NCI-H82 (cell line): ENCODE data around the gene REN.

Source experiments
- DNase-seq: peaks from one replicate; lab custom pipeline; 2025; lab: John Stamatoyannopoulos, UW

REN gene

GRCh38 chr1:204153667-204154066 is 12.5 kb downstream of the REN start:
- no peak for DNase-seq

- DNase-seq, result no peak
Measured at GRCh38 chr1:204152310-204153044, 13.7 kb downstream of the REN start.

- peak; percentile 91 for DNase-seq
Measured at GRCh38 chr1:204151552-204152309, 14.4 kb downstream of the REN start, which contains the start of gene ETNK2. ETNK2 (minus strand) TSS chr1:204152044; CDS start chr1:204151852, 192 bp downstream.

GRCh38 chr1:204150702-204151551 is 15.2 kb downstream of the REN start:
- DNase-seq, result peak; percentile 62

- no peak for DNase-seq
Measured at GRCh38 chr1:204149635-204150565, 16.2 kb downstream of the REN start.

GRCh38 chr1:204149107-204149506 is 17.0 kb downstream of the REN start:
- no peak for DNase-seq

- DNase-seq, result no peak
Measured at GRCh38 chr1:204147406-204148383, 18.4 kb downstream of the REN start.

GRCh38 chr1:204146965-204147364 is 19.2 kb downstream of the REN start:
- no peak for DNase-seq

- peak; percentile 87 for DNase-seq
Measured at GRCh38 chr1:204146309-204146708, 19.8 kb downstream of the REN start.

GRCh38 chr1:204145033-204145504 is 21.1 kb downstream of the REN start:
- DNase-seq, result peak; percentile 96

GRCh38 chr1:204143276-204144041 is 22.7 kb downstream of the REN start:
- DNase-seq, result no peak

GRCh38 chr1:204142032-204142974 is 23.8 kb downstream of the REN start:
- DNase-seq, result no peak

- DNase-seq, result no peak
Measured at GRCh38 chr1:204141131-204141530, 25.0 kb downstream of the REN start.

- DNase-seq, result no peak
Measured at GRCh38 chr1:204139952-204140351, 26.2 kb downstream of the REN start.

- no peak for DNase-seq
Measured at GRCh38 chr1:204139088-204139487, 27.0 kb downstream of the REN start.

GRCh38 chr1:204136814-204137213 is 29.3 kb downstream of the REN start:
- no peak for DNase-seq

GRCh38 chr1:204134103-204134502 is 32.0 kb downstream of the REN start:
- DNase-seq, result no peak

GRCh38 chr1:204132718-204133117 is 33.4 kb downstream of the REN start:
- DNase-seq, result no peak
